ENCODE measurements around the gene PARD6A. TPM values are rescaled to one million over a fixed set of nuclear protein-coding genes. Genes with fewer than 3 reads are reported as not detected.
A peak's percentile ranks its signal among the peaks of the same experiment; 100 is the strongest.

PARD6A gene
- total RNA-seq, 1 experiment from 2014 or later = 10.8 TPM

- no peak overlapping the region for H2AFZ ChIP-seq (ENCODE audit: low read length)
- no peaks in the 10 kb centered on the region for H3K79me2 ChIP-seq (ENCODE audit: insufficient read depth, low read length)
- H3K56ac ChIP-seq (ENCODE audit: insufficient read length, low read depth, low read length) = no peak overlapping the region
- no peak overlapping the region for H4K5ac ChIP-seq (ENCODE audit: insufficient read length, low read depth, low read length)
- no peak overlapping the region for H2BK20ac ChIP-seq (ENCODE audit: low read depth, low read length, poor library complexity, severe bottlenecking)
- H3K4me2 ChIP-seq (ENCODE audit: insufficient read depth, insufficient read length, low read length) = no peak overlapping the region
- H3K79me1 ChIP-seq (ENCODE audit: insufficient read depth, low read depth, low read length, poor library complexity, severe bottlenecking) = no peaks in the 10 kb centered on the region
- H4K20me1 ChIP-seq (ENCODE audit: control insufficient read depth, insufficient read depth, insufficient read length) = peaks cover 3% of the 10 kb centered on the region
- no peak overlapping the region for H2BK120ac ChIP-seq (ENCODE audit: low read depth, low read length, poor library complexity, severe bottlenecking)
- Mint-ChIP-seq H3K9me3 (no peaks in the 10 kb centered on the region), H3K4me3 (peak overlapping the region in 1 of 2 experiments; percentile 22; a peak in 1 of 5 replicates), H3K4me1 (peaks cover 7 to 16% of the 10 kb centered on the region in 2 experiments; a peak in 3 of 4 replicates), H3K36me3 (ENCODE audit: insufficient read depth in 1 of 3, low read depth in 3 of 3) (peaks cover 0 to 7% (median 2%) of the 10 kb centered on the region in 3 experiments; a peak in 2 of 7 replicates), H3K27ac (no peak overlapping the region), H3K27me3 (ENCODE audit: low read depth) (peaks cover 4% of the 10 kb centered on the region)
- no peaks in the 10 kb centered on the region for H3K9me3 ChIP-seq (ENCODE audit: control insufficient read depth, low read depth, low read length)
- H3K23me2 ChIP-seq (ENCODE audit: insufficient read length, low read depth, low read length, poor library complexity, severe bottlenecking) = peaks cover 3% of the 10 kb centered on the region
- H3K18ac ChIP-seq (ENCODE audit: insufficient read length, low read depth, low read length) = no peak overlapping the region
- TF ChIP-seq CTCF (conservative IDR thresholded peaks at IDR 0.05) = 0 out of 3 replicates have a peak, but pooled peaks have one; percentile 19
- no peak overlapping the region for H2BK12ac ChIP-seq (ENCODE audit: insufficient read length, low read depth, low read length)
- H3K4me1 ChIP-seq (ENCODE audit: insufficient read depth, low read length) = no peaks in the 10 kb centered on the region
- H3K9ac ChIP-seq (ENCODE audit: extremely low read depth, insufficient read length, low read length) = no peak overlapping the region
- no peaks in the 10 kb centered on the region for H3K27me3 ChIP-seq (ENCODE audit: insufficient read depth, low read length)
- H2BK15ac ChIP-seq (ENCODE audit: low read depth, low read length) = no peak overlapping the region
- H4K8ac ChIP-seq (replicated peaks; ENCODE audit: insufficient read length, low read depth, low read length) = no peak overlapping the region
- no peak overlapping the region for H4K91ac ChIP-seq (ENCODE audit: insufficient read length, low read depth, low read length)
- DNase-seq = no peak
- H3K27ac ChIP-seq (ENCODE audit: insufficient read length, low read depth, low read length) = no peak overlapping the region
- no peak overlapping the region for H2BK5ac ChIP-seq (ENCODE audit: insufficient read length, low read length)
- H3K23ac ChIP-seq (ENCODE audit: insufficient read length, low read depth, low read length) = no peak overlapping the region
- no peak overlapping the region for H3K4ac ChIP-seq (ENCODE audit: low read depth, low read length)
- H3T11ph ChIP-seq (ENCODE audit: low read length) = no peak overlapping the region
- H2AK5ac ChIP-seq (ENCODE audit: insufficient read length, low read length) = no peak overlapping the region
- WGBS (ENCODE audit: extremely low coverage, insufficient read length, low lambda C conversion rate) = no CpG with 5 or more reads among the region's 6 CpGs
- no peak overlapping the region for H3K14ac ChIP-seq (ENCODE audit: insufficient read depth, low read length)
These were observed 7.9 kb downstream of the PARD6A start for GRCh38 chr16:67668495-67669157.
